ENCODE results near the gene ENOX1. TPM values are rescaled to one million over a fixed set of nuclear protein-coding genes. Genes with fewer than 3 reads are reported as not detected.
"Not testable (repeated sequence)": the region's sequence is repeated elsewhere in the genome, so short reads cannot be mapped to it uniquely, and the experiment has no call there.

Gene ENOX1
- total RNA-seq, 4 donors from 2014 or later, result 3.6 to 18.7 (median 5.7) TPM

- no peak for DNase-seq
- Histone ChIP-seq H3K9me3 (no peaks in the 10 kb centered on the region), H3K4me3 (no peak overlapping the region), H3K27ac (no peak overlapping the region), H3K36me3 (no peaks in the 10 kb centered on the region), H3K27me3 (no peaks in the 10 kb centered on the region), H3K4me1 (no peaks in the 10 kb centered on the region)
- intact Hi-C loops (cut with DNase I; ENCODE audit: low total_unique reads), result no loop called here
- TF ChIP-seq POLR2A (IDR thresholded peaks at IDR 0.05), result no peak
- no peak for TF ChIP-seq CTCF (IDR thresholded peaks at IDR 0.05)
These were observed 431.0 kb downstream of the ENOX1 start for GRCh38 chr13:43355774-43356173.

GRCh38 chr13:43354153-43354945, 432.4 kb downstream of the ENOX1 start:
- no peaks in the 10 kb centered on the region for H3K36me3 ChIP-seq
- H3K27me3 ChIP-seq, result no peaks in the 10 kb centered on the region
- no peaks in the 10 kb centered on the region for H3K9me3 ChIP-seq
- no peak for TF ChIP-seq CTCF (IDR thresholded peaks at IDR 0.05)
- no peak for TF ChIP-seq POLR2A (IDR thresholded peaks at IDR 0.05)
- no peak overlapping the region for H3K4me3 ChIP-seq
- intact Hi-C loops (cut with DNase I; ENCODE audit: low total_unique reads), result no loop called here
- H3K27ac ChIP-seq, result no peak overlapping the region
- no peak for DNase-seq
- H3K4me1 ChIP-seq, result no peaks in the 10 kb centered on the region

- TF ChIP-seq POLR2A (IDR thresholded peaks at IDR 0.05), result no peak
- TF ChIP-seq CTCF (IDR thresholded peaks at IDR 0.05), result no peak
- Histone ChIP-seq H3K27me3 (no peaks in the 10 kb centered on the region), H3K4me1 (no peaks in the 10 kb centered on the region), H3K36me3 (no peaks in the 10 kb centered on the region), H3K27ac (no peak overlapping the region), H3K4me3 (no peak overlapping the region), H3K9me3 (no peaks in the 10 kb centered on the region)
- DNase-seq, result no peak
- intact Hi-C loops (cut with DNase I; ENCODE audit: low total_unique reads), result no loop called here
These were observed 433.1 kb downstream of the ENOX1 start for GRCh38 chr13:43353631-43354030.

- H3K9me3 ChIP-seq; H3K4me1 ChIP-seq; H3K27me3 ChIP-seq; H3K4me3 ChIP-seq; DNase-seq; intact Hi-C loops (cut with DNase I; ENCODE audit: low total_unique reads); H3K27ac ChIP-seq; H3K36me3 ChIP-seq: not testable (repeated sequence)
These were observed 435.2 kb downstream of the ENOX1 start for GRCh38 chr13:43351612-43352011.

GRCh38 chr13:43348397-43348796, 438.4 kb downstream of the ENOX1 start:
- Histone ChIP-seq H3K27ac (no peak overlapping the region), H3K27me3 (no peaks in the 10 kb centered on the region), H3K36me3 (no peaks in the 10 kb centered on the region), H3K9me3 (no peaks in the 10 kb centered on the region), H3K4me1 (no peaks in the 10 kb centered on the region), H3K4me3 (no peak overlapping the region)
- intact Hi-C loops (cut with DNase I; ENCODE audit: low total_unique reads), result no loop called here
- TF ChIP-seq CTCF (IDR thresholded peaks at IDR 0.05) (no peak), POLR2A (IDR thresholded peaks at IDR 0.05) (no peak)
- DNase-seq, result no peak
